ENCODE results near the gene SLC9A9. TPM values are rescaled to one million over a fixed set of nuclear protein-coding genes. Genes with fewer than 3 reads are reported as not detected.

The SLC9A9 gene
- total and polyA plus RNA-seq, 4 donors = 3.3 to 15.0 (median 6.1) TPM

DNA sequence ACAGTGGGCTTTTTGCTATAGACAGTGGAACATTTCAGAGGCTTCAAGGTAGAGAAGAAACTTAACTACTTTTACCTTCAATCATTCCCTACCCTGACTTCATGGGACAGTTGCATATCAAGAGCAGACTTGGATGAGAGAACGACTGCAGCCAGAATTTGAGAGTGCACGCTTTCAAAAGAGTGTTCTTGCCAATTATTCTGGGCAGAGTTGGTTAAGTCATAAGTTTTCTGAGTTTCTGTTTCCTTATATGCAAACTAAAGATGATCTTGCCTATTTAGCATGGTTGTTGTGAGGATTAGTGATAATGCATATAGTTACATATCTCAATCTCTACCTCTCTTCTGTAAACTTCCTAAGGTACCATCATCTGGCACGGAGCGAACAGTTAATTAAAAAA, 7.6 kb downstream of the SLC9A9 start:
- no peak overlapping the region for H3K9ac ChIP-seq (ENCODE audit: low read depth in 1 of 2, low read length in 2 of 2)
- H3K27ac ChIP-seq (ENCODE audit: low read depth in 1 of 2, low read length in 2 of 2) = no peak overlapping the region
- no peak for DNase-seq (ENCODE audit: low spot score)
- H3K4me1 ChIP-seq (ENCODE audit: control insufficient read depth in 4 of 4, insufficient read depth in 4 of 4, low read length in 3 of 4) = no peaks in the 10 kb centered on the region
- WGBS = 77% methylated on average over 4 of the region's 4 CpGs
- no peaks in the 10 kb centered on the region for H3K9me3 ChIP-seq (ENCODE audit: control insufficient read depth in 4 of 4, low read length in 3 of 4)
- peaks cover 0 to 3% (median 0%) of the 10 kb centered on the region in 4 donors for H3K27me3 ChIP-seq (ENCODE audit: control insufficient read depth in 4 of 4, insufficient read depth in 4 of 4, low read length in 3 of 4)
- no peaks in the 10 kb centered on the region for H3K36me3 ChIP-seq (ENCODE audit: control insufficient read depth in 4 of 4, insufficient read depth in 3 of 4, low read depth in 1 of 4, low read length in 3 of 4)
- TF ChIP-seq EGR1 (IDR thresholded peaks at IDR 0.05; ENCODE audit: low read depth in 2 of 2) = no peak
- TF ChIP-seq FOXA2 (IDR thresholded peaks at IDR 0.05) = no peak
- TF ChIP-seq RXRA (IDR thresholded peaks at IDR 0.05) = no peak
- TF ChIP-seq RAD21 (IDR thresholded peaks at IDR 0.05) = no peak
- no peak for TF ChIP-seq SP1 (IDR thresholded peaks at IDR 0.05)
- TF ChIP-seq, protein P1, sequence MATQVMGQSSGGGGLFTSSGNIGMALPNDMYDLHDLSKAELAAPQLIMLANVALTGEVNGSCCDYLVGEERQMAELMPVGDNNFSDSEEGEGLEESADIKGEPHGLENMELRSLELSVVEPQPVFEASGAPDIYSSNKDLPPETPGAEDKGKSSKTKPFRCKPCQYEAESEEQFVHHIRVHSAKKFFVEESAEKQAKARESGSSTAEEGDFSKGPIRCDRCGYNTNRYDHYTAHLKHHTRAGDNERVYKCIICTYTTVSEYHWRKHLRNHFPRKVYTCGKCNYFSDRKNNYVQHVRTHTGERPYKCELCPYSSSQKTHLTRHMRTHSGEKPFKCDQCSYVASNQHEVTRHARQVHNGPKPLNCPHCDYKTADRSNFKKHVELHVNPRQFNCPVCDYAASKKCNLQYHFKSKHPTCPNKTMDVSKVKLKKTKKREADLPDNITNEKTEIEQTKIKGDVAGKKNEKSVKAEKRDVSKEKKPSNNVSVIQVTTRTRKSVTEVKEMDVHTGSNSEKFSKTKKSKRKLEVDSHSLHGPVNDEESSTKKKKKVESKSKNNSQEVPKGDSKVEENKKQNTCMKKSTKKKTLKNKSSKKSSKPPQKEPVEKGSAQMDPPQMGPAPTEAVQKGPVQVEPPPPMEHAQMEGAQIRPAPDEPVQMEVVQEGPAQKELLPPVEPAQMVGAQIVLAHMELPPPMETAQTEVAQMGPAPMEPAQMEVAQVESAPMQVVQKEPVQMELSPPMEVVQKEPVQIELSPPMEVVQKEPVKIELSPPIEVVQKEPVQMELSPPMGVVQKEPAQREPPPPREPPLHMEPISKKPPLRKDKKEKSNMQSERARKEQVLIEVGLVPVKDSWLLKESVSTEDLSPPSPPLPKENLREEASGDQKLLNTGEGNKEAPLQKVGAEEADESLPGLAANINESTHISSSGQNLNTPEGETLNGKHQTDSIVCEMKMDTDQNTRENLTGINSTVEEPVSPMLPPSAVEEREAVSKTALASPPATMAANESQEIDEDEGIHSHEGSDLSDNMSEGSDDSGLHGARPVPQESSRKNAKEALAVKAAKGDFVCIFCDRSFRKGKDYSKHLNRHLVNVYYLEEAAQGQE (IDR thresholded peaks at IDR 0.05) = no peak
- TF ChIP-seq, protein P2, sequence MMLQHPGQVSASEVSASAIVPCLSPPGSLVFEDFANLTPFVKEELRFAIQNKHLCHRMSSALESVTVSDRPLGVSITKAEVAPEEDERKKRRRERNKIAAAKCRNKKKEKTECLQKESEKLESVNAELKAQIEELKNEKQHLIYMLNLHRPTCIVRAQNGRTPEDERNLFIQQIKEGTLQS (IDR thresholded peaks at IDR 0.05) = no peak
- TF ChIP-seq HNF4G (IDR thresholded peaks at IDR 0.05) = no peak
- no peak for TF ChIP-seq YY1 (IDR thresholded peaks at IDR 0.05)
- H3K4me3 ChIP-seq (ENCODE audit: low read depth in 1 of 3, low read length in 3 of 3) = no peak overlapping the region

DNA sequence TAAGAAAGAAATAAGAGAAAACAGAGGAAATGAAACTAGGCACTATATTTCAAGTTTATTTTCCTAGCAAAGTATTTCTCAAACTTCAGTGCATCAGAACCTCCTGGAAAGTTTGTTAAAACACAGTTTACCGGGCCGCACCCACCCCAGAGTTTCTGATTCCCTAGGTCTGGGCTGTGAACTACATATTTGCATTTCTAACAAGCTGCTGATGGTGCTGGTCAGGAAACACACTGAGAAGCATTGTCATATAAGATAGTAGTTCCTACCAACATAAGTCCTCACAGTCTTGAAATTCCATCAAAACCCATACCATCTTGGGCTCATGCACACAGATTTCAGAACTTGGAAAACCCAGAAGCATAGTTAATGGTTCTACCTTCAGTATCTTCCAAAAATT, 8.3 kb downstream of the SLC9A9 start:
- Histone ChIP-seq H3K4me3 (ENCODE audit: low read depth in 1 of 3, low read length in 3 of 3) (no peak overlapping the region), H3K36me3 (ENCODE audit: control insufficient read depth in 4 of 4, insufficient read depth in 3 of 4, low read depth in 1 of 4, low read length in 3 of 4) (no peaks in the 10 kb centered on the region), H3K27ac (ENCODE audit: low read depth in 1 of 2, low read length in 2 of 2) (no peak overlapping the region), H3K9me3 (ENCODE audit: control insufficient read depth in 4 of 4, low read length in 3 of 4) (no peaks in the 10 kb centered on the region), H3K27me3 (ENCODE audit: control insufficient read depth in 4 of 4, insufficient read depth in 4 of 4, low read length in 3 of 4) (peaks cover 0 to 4% (median 0%) of the 10 kb centered on the region in 4 donors), H3K4me1 (ENCODE audit: control insufficient read depth in 4 of 4, insufficient read depth in 4 of 4, low read length in 3 of 4) (no peaks in the 10 kb centered on the region), H3K9ac (ENCODE audit: low read depth in 1 of 2, low read length in 2 of 2) (no peak overlapping the region)
- 53% methylated on average over 2 of the region's 2 CpGs for WGBS
- no peak for DNase-seq (ENCODE audit: low spot score)
- TF ChIP-seq YY1 (IDR thresholded peaks at IDR 0.05) (no peak), HNF4A (conservative IDR thresholded peaks at IDR 0.05) (no peak), EGR1 (IDR thresholded peaks at IDR 0.05; ENCODE audit: low read depth in 2 of 2) (no peak), JUND (IDR thresholded peaks at IDR 0.05) (no peak), TAF1 (conservative IDR thresholded peaks at IDR 0.05) (no peak), GABPA (IDR thresholded peaks at IDR 0.05 in 1 of 2, conservative IDR thresholded peaks at IDR 0.05 in 1 of 2) (no peak), RXRA (IDR thresholded peaks at IDR 0.05) (no peak), RAD21 (IDR thresholded peaks at IDR 0.05) (no peak), NR2F2 (IDR thresholded peaks at IDR 0.05) (no peak), FOXA1 (IDR thresholded peaks at IDR 0.05) (no peak), FOXA2 (IDR thresholded peaks at IDR 0.05) (no peak), SP1 (IDR thresholded peaks at IDR 0.05) (no peak), HNF4G (IDR thresholded peaks at IDR 0.05) (no peak)
- TF ChIP-seq, protein P3, sequence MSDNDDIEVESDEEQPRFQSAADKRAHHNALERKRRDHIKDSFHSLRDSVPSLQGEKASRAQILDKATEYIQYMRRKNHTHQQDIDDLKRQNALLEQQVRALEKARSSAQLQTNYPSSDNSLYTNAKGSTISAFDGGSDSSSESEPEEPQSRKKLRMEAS (IDR thresholded peaks at IDR 0.05) = no peak
- TF ChIP-seq, protein P2 (IDR thresholded peaks at IDR 0.05) = no peak
- TF ChIP-seq, protein P4, sequence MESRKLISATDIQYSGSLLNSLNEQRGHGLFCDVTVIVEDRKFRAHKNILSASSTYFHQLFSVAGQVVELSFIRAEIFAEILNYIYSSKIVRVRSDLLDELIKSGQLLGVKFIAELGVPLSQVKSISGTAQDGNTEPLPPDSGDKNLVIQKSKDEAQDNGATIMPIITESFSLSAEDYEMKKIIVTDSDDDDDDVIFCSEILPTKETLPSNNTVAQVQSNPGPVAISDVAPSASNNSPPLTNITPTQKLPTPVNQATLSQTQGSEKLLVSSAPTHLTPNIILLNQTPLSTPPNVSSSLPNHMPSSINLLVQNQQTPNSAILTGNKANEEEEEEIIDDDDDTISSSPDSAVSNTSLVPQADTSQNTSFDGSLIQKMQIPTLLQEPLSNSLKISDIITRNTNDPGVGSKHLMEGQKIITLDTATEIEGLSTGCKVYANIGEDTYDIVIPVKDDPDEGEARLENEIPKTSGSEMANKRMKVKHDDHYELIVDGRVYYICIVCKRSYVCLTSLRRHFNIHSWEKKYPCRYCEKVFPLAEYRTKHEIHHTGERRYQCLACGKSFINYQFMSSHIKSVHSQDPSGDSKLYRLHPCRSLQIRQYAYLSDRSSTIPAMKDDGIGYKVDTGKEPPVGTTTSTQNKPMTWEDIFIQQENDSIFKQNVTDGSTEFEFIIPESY (IDR thresholded peaks at IDR 0.05) = no peak
- TF ChIP-seq, protein P5, sequence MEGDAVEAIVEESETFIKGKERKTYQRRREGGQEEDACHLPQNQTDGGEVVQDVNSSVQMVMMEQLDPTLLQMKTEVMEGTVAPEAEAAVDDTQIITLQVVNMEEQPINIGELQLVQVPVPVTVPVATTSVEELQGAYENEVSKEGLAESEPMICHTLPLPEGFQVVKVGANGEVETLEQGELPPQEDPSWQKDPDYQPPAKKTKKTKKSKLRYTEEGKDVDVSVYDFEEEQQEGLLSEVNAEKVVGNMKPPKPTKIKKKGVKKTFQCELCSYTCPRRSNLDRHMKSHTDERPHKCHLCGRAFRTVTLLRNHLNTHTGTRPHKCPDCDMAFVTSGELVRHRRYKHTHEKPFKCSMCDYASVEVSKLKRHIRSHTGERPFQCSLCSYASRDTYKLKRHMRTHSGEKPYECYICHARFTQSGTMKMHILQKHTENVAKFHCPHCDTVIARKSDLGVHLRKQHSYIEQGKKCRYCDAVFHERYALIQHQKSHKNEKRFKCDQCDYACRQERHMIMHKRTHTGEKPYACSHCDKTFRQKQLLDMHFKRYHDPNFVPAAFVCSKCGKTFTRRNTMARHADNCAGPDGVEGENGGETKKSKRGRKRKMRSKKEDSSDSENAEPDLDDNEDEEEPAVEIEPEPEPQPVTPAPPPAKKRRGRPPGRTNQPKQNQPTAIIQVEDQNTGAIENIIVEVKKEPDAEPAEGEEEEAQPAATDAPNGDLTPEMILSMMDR (IDR thresholded peaks at IDR 0.05; ENCODE audit: low read depth, low read length, missing input control) = no peak
- TF ChIP-seq, protein P1 (IDR thresholded peaks at IDR 0.05) = no peak
